ACC112 (cell line): ENCODE data around the gene ZNF837.
A peak's percentile ranks its signal among the peaks of the same experiment; 100 is the strongest.
"Not testable (repeated sequence)": the region's sequence is repeated elsewhere in the genome, so short reads cannot be mapped to it uniquely, and the experiment has no call there.

Experiments used
- H2AFZ ChIP-seq: fragments of 200-600 bp; sonication (generic); one replicate; pipeline ENCODE4 v1.6.0; 2017; ENCODE audit warnings: antibody characterized with exemption, low read length; ENCODE audit not compliant: unreplicated experiment
- H3K27ac ChIP-seq: fragments of 200-600 bp; sonication (generic); 2 replicates; pipeline ENCODE4 v1.5.1; 2014; ENCODE audit warnings: low read depth, mild to moderate bottlenecking, antibody characterized with exemption, low read length, moderate library complexity
- H3K27me3 ChIP-seq: fragments of 200-600 bp; sonication (generic); 2 replicates; pipeline ENCODE4 v1.6.1; 2014; ENCODE audit warnings: mild to moderate bottlenecking, antibody characterized with exemption, low read length, moderate library complexity, mixed read lengths; ENCODE audit not compliant: insufficient read depth
- H3K36me3 ChIP-seq: fragments of 200-600 bp; sonication (generic); 2 replicates; pipeline ENCODE4 v1.6.1; 2016; ENCODE audit warnings: mild to moderate bottlenecking, antibody characterized with exemption, low read length, moderate library complexity, mixed read lengths; ENCODE audit not compliant: insufficient read depth
- H3K4me1 ChIP-seq: fragments of 200-600 bp; sonication (generic); one replicate; pipeline ENCODE4 v1.6.1; 2016; ENCODE audit warnings: low read length, mixed read lengths; ENCODE audit not compliant: insufficient read depth, unreplicated experiment, control insufficient read depth
- H3K4me3 ChIP-seq: fragments of 200-600 bp; sonication (generic); 2 replicates; pipeline ENCODE4 v1.5.1; 2014; ENCODE audit warnings: mild to moderate bottlenecking, low read depth, low read length
- H3K79me2 ChIP-seq: fragments of 200-600 bp; sonication (generic); one replicate; pipeline ENCODE4 v1.6.0; 2016; ENCODE audit warnings: low read length; ENCODE audit not compliant: control insufficient read depth, unreplicated experiment, insufficient read depth

ZNF837 gene

DNA sequence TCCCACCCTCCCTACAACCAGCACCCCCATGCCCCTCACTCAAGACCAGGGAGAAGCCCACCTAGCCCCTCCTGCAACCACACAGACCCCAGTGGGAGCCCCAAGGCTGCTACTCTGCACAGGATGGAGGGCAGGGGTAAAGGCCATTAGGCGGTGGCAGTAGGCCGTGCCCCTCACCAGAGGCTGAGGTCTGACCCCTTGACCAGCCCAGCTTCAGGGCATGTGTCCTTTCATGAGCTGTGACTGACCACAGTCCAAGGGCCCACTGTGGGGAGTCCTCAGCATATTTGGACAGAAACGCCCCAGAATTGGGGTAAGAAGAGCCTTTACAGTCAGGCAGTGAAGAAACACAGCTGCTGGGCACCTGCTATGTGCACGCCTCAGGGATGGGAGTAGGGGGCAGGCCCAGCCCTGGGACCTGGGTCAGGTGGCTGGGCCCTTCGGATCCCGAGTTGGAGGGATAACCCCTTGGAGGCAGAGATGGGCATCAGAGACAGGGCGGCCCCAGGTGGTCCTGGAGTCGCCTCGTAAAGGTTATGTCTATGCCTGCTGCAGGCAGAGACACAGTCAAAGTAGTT lies 4.6 kb upstream of the ZNF837 start:
- no peak overlapping the region for H2AFZ ChIP-seq
- peaks cover 30% of the 10 kb centered on the region for H3K79me2 ChIP-seq
- H3K36me3 ChIP-seq = no peaks in the 10 kb centered on the region; the same call in 1 of the 2 replicates
- H3K4me3 ChIP-seq = peak overlapping the region; percentile 98
- no peak overlapping the region for H3K27ac ChIP-seq
- peaks cover 12% of the 10 kb centered on the region for H3K4me1 ChIP-seq
- H3K27me3 ChIP-seq = no peaks in the 10 kb centered on the region

GRCh38 chr19:58382997-58383603 lies 2.3 kb upstream of the ZNF837 start:
- no peaks in the 10 kb centered on the region for H3K27me3 ChIP-seq
- peaks cover 17% of the 10 kb centered on the region for H3K4me1 ChIP-seq
- peaks cover 16% of the 10 kb centered on the region for H3K79me2 ChIP-seq

DNA sequence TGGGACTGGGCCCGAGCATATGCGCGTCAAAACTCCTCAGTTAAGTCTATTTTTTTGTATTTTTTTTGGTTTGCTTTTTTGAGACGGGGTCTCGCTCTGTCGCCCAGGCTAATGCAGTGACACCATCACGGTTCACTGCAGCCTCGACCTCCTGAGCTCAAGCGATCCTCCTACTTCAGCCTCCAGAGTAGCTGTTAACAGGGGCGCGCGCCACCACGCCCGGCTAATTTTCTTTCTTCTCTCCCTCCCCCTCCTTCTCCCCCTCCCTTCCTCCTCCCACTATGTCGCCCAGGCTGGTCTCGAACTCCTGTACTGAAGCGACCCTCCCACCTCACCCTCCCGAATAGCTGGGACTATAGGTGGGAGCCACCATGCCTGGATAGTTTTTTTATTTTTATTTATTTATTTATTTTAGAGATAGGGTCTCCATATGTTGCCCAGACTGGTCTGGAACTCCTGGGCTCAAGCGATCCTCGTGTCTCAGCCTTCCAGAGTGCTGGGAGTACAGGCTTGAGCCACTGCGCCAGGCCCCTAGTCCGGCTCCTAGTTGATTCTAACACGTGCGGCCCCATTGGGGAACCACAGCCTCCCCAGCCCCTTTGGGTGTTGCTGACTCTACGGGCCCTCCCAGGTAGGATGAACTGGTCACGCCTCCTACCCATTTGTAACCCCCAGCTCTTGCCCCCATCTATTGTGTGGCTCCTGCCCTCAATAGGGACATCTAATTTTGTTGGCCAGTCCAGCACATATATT lies 806 bp upstream of the ZNF837 start:
- H3K4me3 ChIP-seq = peak overlapping the region; percentile 97
- peaks cover 17% of the 10 kb centered on the region for H3K4me1 ChIP-seq
- no peak overlapping the region for H2AFZ ChIP-seq
- peak overlapping the region; percentile 77 for H3K27ac ChIP-seq
- H3K27me3 ChIP-seq = no peaks in the 10 kb centered on the region
- peaks cover 5% of the 10 kb centered on the region for H3K79me2 ChIP-seq
- no peaks in the 10 kb centered on the region for H3K36me3 ChIP-seq

More at GRCh38 chr19:58382997-58383603, 2.3 kb upstream of the ZNF837 start:
- Histone ChIP-seq H3K36me3 (no peaks in the 10 kb centered on the region), H3K27ac (no peak overlapping the region), H2AFZ (no peak overlapping the region), H3K4me3 (no peak overlapping the region)

DNA sequence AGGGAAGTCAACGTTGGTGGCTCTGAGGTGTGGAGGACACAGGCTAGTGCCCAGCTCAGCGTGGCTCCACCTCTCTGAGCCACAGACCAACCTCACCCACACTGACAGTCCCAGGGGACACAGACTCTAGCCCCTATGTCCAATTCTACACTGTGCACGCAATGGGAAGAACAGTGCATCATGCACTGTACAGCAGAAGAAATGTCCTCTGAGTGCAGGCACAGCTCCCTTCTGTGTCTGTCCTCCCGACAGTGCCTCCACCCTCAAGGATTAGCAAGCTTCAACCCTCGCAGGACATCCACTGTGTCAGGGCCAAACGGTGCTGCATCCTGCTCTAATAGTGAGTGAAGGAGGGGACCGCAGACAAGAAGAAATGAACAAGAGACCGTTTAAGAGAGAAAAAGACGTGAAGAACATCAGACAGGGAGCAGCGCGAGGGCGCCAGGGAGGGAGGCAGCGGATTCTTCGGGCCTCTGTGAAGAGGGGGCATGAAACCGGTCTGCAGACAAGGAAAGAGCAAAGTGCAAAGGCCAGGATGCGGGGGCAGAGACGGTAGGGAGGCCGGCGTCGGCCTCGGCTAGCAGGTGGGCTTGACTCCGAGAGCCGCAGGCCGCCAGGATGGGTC lies 681 bp downstream of the ZNF837 start:
- Histone ChIP-seq H3K79me2 (no peaks in the 10 kb centered on the region), H3K4me1 (peaks cover 11% of the 10 kb centered on the region), H3K4me3 (peak overlapping the region; percentile 97), H2AFZ (peak overlapping the region; percentile 55), H3K36me3 (no peaks in the 10 kb centered on the region), H3K27me3 (no peaks in the 10 kb centered on the region), H3K27ac (peak overlapping the region; percentile 77)

DNA sequence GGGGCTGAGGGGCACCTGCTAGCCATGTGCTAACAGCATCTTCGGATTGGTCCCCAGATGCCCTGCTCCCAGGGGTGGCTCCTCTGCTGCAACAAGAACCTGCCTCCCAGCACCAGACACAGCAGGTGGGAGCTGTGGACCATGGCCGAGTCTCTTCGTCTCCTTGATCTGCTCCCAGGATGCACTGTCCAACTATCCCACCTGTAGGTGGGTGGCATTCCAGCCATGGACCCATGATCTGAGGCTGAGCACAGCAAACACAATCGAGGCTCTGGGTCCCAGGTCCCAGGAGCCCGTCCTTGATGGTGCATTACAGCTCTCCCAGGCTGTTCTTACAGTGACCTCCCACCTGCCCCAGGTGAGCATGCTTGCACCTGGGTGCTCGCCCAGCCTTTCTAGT lies 1.6 kb downstream of the ZNF837 start:
- peak overlapping the region; percentile 97; the same call in 1 of the 2 replicates for H3K4me3 ChIP-seq
- H3K4me1 ChIP-seq = peaks cover 8% of the 10 kb centered on the region
- no peaks in the 10 kb centered on the region for H3K27me3 ChIP-seq
- no peak overlapping the region for H3K27ac ChIP-seq
- no peaks in the 10 kb centered on the region for H3K79me2 ChIP-seq
- no peak overlapping the region for H2AFZ ChIP-seq
- no peaks in the 10 kb centered on the region for H3K36me3 ChIP-seq

GRCh38 chr19:58376724-58377123 lies 4.1 kb downstream of the ZNF837 start:
- not testable (repeated sequence) for H3K36me3 ChIP-seq, H3K27me3 ChIP-seq, H3K27ac ChIP-seq, H3K79me2 ChIP-seq, H2AFZ ChIP-seq, H3K4me3 ChIP-seq, H3K4me1 ChIP-seq

- Histone ChIP-seq H2AFZ (no peak overlapping the region), H3K4me3 (no peak overlapping the region), H3K36me3 (no peaks in the 10 kb centered on the region), H3K79me2 (no peaks in the 10 kb centered on the region), H3K27ac (no peak overlapping the region), H3K27me3 (no peaks in the 10 kb centered on the region), H3K4me1 (peaks cover 2% of the 10 kb centered on the region)
Observed at GRCh38 chr19:58374200-58374599, 6.6 kb downstream of the ZNF837 start.

DNA sequence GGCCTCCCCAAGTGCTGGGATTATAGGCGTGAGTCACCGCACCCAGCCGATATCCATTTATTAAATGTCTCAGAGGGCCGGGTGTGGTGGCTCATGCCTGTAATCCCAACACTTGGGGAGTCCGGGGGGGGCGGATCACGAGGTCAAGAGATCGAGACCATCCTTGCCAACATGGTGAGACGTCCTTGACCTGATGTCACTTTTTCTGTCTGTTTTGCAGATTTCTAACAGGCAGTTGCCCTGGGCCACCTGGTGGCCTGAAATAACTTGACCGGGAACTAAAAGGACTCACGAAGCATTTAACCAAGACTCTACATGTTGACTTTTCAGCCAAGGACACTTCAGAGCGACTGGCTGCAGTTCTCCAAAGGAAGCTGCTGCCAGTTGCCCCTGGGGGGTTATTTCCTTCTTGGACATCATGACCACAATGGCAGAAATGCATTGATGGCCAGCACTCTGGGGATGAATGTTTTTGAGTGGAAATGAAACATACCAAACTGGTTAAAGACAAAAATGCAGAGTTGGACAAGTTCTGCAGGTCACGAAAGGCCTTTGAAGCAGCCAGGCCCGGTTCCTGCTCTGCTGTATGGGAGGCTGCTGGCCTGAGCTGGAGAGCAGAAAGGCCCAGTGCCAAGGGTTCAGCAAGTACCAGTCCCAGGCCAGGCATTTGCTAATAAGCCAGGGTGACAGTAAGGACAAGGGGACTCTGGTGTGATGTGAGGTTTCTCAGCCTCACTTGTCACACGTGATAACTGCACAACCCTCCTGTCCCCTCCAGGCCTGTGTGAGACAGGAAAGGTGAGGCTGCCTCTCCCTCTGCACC lies 8.3 kb downstream of the ZNF837 start:
- H3K27ac ChIP-seq = no peak overlapping the region
- no peaks in the 10 kb centered on the region for H3K36me3 ChIP-seq
- no peak overlapping the region for H2AFZ ChIP-seq
- peaks cover 2% of the 10 kb centered on the region for H3K4me1 ChIP-seq
- H3K27me3 ChIP-seq = no peaks in the 10 kb centered on the region
- H3K79me2 ChIP-seq = no peaks in the 10 kb centered on the region
- H3K4me3 ChIP-seq = no peak overlapping the region

DNA sequence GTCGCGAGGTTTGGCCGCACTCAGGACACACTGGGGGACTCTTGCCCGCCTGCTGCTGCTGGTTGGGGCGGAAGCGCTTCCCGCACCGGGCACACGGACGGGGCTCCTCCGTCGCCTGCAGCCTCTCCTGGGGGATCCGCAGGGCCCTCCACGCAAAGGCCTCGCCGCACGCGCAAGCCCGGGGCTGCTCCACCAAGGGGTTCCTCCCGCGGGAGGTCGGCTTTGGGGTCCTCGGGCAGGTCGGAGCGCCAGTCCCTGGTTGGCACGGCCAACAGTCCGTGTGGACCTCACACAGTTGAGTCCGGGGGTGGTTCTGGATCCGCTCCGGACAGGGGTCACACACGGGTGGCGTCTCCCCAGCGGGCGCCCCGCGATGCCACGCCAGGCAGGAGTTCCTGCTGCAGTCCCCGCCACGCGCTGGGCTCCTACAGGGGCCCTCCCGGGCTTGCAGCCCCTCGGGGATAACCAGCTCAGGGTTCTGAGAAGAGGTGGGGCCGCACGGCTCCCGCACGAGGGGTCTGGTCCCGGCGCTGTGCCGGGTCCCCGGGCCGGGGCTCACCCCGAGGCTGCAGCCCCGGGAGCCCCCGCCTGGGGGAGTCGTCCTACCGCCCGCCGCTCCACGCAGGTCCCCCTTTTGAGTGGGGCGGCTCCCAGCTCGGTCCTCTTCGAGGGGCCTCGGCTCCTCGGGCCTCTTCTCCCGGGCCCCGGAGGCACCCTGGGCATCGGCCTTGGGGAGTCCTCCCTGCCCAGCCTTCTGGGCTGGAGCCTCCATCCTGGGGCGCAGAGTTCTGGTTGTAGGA lies 12.1 kb downstream of the ZNF837 start:
- Histone ChIP-seq H3K36me3 (no peaks in the 10 kb centered on the region), H3K4me3 (no peak overlapping the region), H3K4me1 (no peaks in the 10 kb centered on the region), H3K27me3 (no peaks in the 10 kb centered on the region), H3K79me2 (no peaks in the 10 kb centered on the region), H2AFZ (no peak overlapping the region), H3K27ac (no peak overlapping the region)
